Mammary epithelial cell (primary cell): Measurements from ENCODE around the gene SAG.

Source experiments
- EZH2 ChIP-seq: IDR thresholded peaks from 2 replicates; pipeline ENCODE4 v1.6.1; 2012; ENCODE audit warnings: low read length, inconsistent platforms, borderline replicate concordance
- TF ChIP-seq, protein P1 (sequence below), 2 donors: IDR thresholded peaks in 1 of 2; conservative IDR thresholded peaks in 1 of 2; 2 replicates each; pipeline ENCODE4 v1.5.1; 2011 to 2012; ENCODE audit warnings: inconsistent platforms in 2 of 2, low read length in 2 of 2, mild to moderate bottlenecking in 2 of 2, control low read depth in 1 of 2, low read depth in 1 of 2; ENCODE audit not compliant: insufficient read depth in 1 of 2; ENCODE audit errors: extremely low read depth in 1 of 2

DNA sequence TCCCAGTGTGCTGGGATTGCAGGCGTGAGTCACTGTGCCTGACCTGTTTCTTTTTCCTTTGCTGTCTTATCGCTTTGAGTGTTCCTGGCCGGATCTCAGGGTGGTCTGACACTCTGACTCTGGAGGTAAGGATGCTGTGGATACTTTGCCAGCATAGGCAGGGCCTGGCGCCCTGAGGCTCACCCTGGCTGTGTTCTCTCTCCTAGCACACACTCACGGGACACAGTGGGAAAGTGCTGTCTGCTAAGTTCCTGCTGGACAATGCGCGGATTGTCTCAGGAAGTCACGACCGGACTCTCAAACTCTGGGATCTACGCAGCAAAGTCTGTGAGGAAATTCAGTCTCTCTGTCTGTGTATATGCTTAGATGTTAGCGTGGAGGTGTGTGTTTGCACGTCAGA is 18.0 kb upstream of the SAG start:
- TF ChIP-seq, protein P1, sequence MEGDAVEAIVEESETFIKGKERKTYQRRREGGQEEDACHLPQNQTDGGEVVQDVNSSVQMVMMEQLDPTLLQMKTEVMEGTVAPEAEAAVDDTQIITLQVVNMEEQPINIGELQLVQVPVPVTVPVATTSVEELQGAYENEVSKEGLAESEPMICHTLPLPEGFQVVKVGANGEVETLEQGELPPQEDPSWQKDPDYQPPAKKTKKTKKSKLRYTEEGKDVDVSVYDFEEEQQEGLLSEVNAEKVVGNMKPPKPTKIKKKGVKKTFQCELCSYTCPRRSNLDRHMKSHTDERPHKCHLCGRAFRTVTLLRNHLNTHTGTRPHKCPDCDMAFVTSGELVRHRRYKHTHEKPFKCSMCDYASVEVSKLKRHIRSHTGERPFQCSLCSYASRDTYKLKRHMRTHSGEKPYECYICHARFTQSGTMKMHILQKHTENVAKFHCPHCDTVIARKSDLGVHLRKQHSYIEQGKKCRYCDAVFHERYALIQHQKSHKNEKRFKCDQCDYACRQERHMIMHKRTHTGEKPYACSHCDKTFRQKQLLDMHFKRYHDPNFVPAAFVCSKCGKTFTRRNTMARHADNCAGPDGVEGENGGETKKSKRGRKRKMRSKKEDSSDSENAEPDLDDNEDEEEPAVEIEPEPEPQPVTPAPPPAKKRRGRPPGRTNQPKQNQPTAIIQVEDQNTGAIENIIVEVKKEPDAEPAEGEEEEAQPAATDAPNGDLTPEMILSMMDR (conservative IDR thresholded peaks at IDR 0.05 in 1 of 2, IDR thresholded peaks at IDR 0.05 in 1 of 2; ENCODE audit: extremely low read depth in 1 of 2, insufficient read depth in 1 of 2, low read depth in 1 of 2, low read length in 2 of 2), result no peak
- TF ChIP-seq EZH2, result no peak
